Transverse colon (tissue), 4 donors: ENCODE results near the gene RSPO3.

Experiments
- CTCF ChIP-seq, 5 experiments: fragments of 200-600 bp in 3 of 5; fragments of 450-650 bp in 2 of 5; sonication (generic) in 3 of 5; IDR thresholded peaks; 1 replicate in 2 of 5; 2 replicates in 3 of 5; pipeline ENCODE4 v1.5.1; 2016 to 2017; ENCODE audit warnings: antibody characterized with exemption in 5 of 5, inconsistent platforms in 3 of 5, mild to moderate bottlenecking in 2 of 5, moderate library complexity in 1 of 5
- POLR2A ChIP-seq: fragments of 450-650 bp; IDR thresholded peaks from one replicate; pipeline ENCODE4 v1.6.1; 2016; ENCODE audit warnings: antibody characterized with exemption, mild to moderate bottlenecking, moderate library complexity
- POLR2AphosphoS5 ChIP-seq, 3 donors: sonication (generic); formaldehyde crosslinking; IDR thresholded peaks; one replicate each; pipeline ENCODE4 v1.6.1; 2016; ENCODE audit warnings: antibody characterized with exemption in 3 of 3

- TF ChIP-seq CTCF (IDR thresholded peaks at IDR 0.05) = peak in 2 of 5 experiments; percentile 9 to 11
- TF ChIP-seq POLR2A = no peak
- no peak for TF ChIP-seq POLR2AphosphoS5 (IDR thresholded peaks at IDR 0.05)
Observed at GRCh38 chr6:127100510-127101140, 17.8 kb upstream of the RSPO3 start.
